HepG2 (cell line): ENCODE data around the gene KPNB1. TPM values are rescaled to one million over a fixed set of nuclear protein-coding genes. Genes with fewer than 3 reads are reported as not detected.

Experiments
- ARID2 ChIP-seq: sonication (generic); formaldehyde crosslinking; IDR thresholded peaks from 2 replicates; pipeline ENCODE4 v1.8.1; 2022; ENCODE audit warnings: mild to moderate bottlenecking, missing genetic modification reagents, borderline replicate concordance
- DBP ChIP-seq: sonication (generic); formaldehyde crosslinking; IDR thresholded peaks from 2 replicates; pipeline ENCODE4 v1.4.0; 2020; ENCODE audit warnings: missing genetic modification reagents; ENCODE audit errors: not compliant biosample characterization
- EED ChIP-seq: sonication (generic); formaldehyde crosslinking; IDR thresholded peaks from 2 replicates; pipeline ENCODE4 v1.5.0; 2020; ENCODE audit warnings: mild to moderate bottlenecking, missing genetic modification reagents
- FOXO1 ChIP-seq: sonication (generic); formaldehyde crosslinking; IDR thresholded peaks from 2 replicates; pipeline ENCODE4 v1.4.0; 2020; ENCODE audit warnings: missing genetic modification reagents
- GPN1 ChIP-seq: sonication (generic); formaldehyde crosslinking; IDR thresholded peaks from 2 replicates; pipeline ENCODE4 v1.5.1; 2020; ENCODE audit warnings: missing genetic modification reagents, borderline replicate concordance
- ZBTB49 ChIP-seq: sonication (generic); formaldehyde crosslinking; IDR thresholded peaks from 2 replicates; pipeline ENCODE4 v1.4.0; 2020; ENCODE audit warnings: missing genetic modification reagents, borderline replicate concordance
- ZNF160 ChIP-seq: sonication (generic); formaldehyde crosslinking; IDR thresholded peaks from 2 replicates; pipeline ENCODE4 v1.8.0; 2022; ENCODE audit warnings: mild to moderate bottlenecking, inconsistent platforms, missing genetic modification reagents
- ZNF235 ChIP-seq: sonication (generic); formaldehyde crosslinking; IDR thresholded peaks from 2 replicates; pipeline ENCODE4 v1.8.1; 2023; ENCODE audit warnings: mild to moderate bottlenecking, missing genetic modification reagents, borderline replicate concordance
- ZNF318 ChIP-seq: sonication (generic); formaldehyde crosslinking; IDR thresholded peaks from 2 replicates; pipeline ENCODE4 v1.4.0; 2020; ENCODE audit warnings: mild to moderate bottlenecking, missing genetic modification reagents
- polyA plus RNA-seq, 8 experiments: library from polyadenylated mRNA; depleted of rRNA in 3 of 8; stranded (reverse) in 7 of 8; unstranded in 1 of 8; fragments of >200 nt; fragmentation: Illumina TruSeq in 4 of 8; extraction: Trizol in 4 of 8; gene quantifications; 2 replicates each; pipeline versions ENCODE4 v1.2.1 to v1.2.3, GENCODE V29; 2011 to 2016; ENCODE audit warnings: low read depth in 4 of 8, missing spikeins in 1 of 8, mixed read lengths in 1 of 8; ENCODE audit not compliant: insufficient read depth in 1 of 8
- total RNA-seq, 5 experiments: library from RNA; depleted of rRNA; stranded (reverse); fragments of >200 nt; fragmentation: Illumina TruSeq; extraction: Trizol; gene quantifications; 2 replicates each; pipeline ENCODE4 v1.2.3, GENCODE V29; 2016; ENCODE audit warnings: low read depth in 1 of 5
- TF ChIP-seq, protein P1 (sequence below): sonication (generic); formaldehyde crosslinking; IDR thresholded peaks from 2 replicates; pipeline ENCODE4 v1.4.0; 2020; ENCODE audit warnings: missing genetic modification reagents
- TF ChIP-seq, protein P2 (sequence below): IDR thresholded peaks from 2 replicates; pipeline ENCODE4 v1.6.1; 2016; ENCODE audit warnings: mild to moderate bottlenecking
- TF ChIP-seq, protein P3 (sequence below): sonication (generic); formaldehyde crosslinking; IDR thresholded peaks from 2 replicates; pipeline ENCODE4 v1.4.0; 2020; ENCODE audit warnings: mild to moderate bottlenecking, missing genetic modification reagents

The KPNB1 gene
- total and polyA plus RNA-seq, 2 of the 13 experiments (the other 11 are each of a cell fraction or from before 2014, with no cell fraction given): 164 to 424 TPM

- TF ChIP-seq ZBTB49 (CRISPR knock-in tag) (no peak), ZNF160 (CRISPR knock-in tag) (peak; percentile 90; the same call in 1 of the 2 replicates), EED (CRISPR knock-in tag) (peak; percentile 39; the same call in 1 of the 2 replicates), FOXO1 (CRISPR knock-in tag) (peak; percentile 82), DBP (CRISPR knock-in tag) (no peak), GPN1 (CRISPR knock-in tag) (no peak), ZNF318 (CRISPR knock-in tag) (peak; percentile 90), ARID2 (no peak; the same call in 1 of the 2 replicates), ZNF235 (CRISPR knock-in tag) (peak; percentile 97)
- TF ChIP-seq, protein P1, sequence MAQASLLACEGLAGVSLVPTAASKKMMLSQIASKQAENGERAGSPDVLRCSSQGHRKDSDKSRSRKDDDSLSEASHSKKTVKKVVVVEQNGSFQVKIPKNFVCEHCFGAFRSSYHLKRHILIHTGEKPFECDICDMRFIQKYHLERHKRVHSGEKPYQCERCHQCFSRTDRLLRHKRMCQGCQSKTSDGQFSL: no peak; the same call in 1 of the 2 replicates
- TF ChIP-seq, protein P2, sequence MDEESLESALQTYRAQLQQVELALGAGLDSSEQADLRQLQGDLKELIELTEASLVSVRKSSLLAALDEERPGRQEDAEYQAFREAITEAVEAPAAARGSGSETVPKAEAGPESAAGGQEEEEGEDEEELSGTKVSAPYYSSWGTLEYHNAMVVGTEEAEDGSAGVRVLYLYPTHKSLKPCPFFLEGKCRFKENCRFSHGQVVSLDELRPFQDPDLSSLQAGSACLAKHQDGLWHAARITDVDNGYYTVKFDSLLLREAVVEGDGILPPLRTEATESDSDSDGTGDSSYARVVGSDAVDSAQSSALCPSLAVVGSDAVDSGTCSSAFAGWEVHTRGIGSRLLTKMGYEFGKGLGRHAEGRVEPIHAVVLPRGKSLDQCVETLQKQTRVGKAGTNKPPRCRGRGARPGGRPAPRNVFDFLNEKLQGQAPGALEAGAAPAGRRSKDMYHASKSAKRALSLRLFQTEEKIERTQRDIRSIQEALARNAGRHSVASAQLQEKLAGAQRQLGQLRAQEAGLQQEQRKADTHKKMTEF (CRISPR knock-in tag): peak; percentile 95
- TF ChIP-seq, protein P3, sequence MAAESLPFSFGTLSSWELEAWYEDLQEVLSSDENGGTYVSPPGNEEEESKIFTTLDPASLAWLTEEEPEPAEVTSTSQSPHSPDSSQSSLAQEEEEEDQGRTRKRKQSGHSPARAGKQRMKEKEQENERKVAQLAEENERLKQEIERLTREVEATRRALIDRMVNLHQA (CRISPR knock-in tag): no peak
These were observed at the start of gene KPNB1 (continued) for GRCh38 chr17:47649153-47649971.
